ENCODE measurements around the gene LDLRAD3.

DNA sequence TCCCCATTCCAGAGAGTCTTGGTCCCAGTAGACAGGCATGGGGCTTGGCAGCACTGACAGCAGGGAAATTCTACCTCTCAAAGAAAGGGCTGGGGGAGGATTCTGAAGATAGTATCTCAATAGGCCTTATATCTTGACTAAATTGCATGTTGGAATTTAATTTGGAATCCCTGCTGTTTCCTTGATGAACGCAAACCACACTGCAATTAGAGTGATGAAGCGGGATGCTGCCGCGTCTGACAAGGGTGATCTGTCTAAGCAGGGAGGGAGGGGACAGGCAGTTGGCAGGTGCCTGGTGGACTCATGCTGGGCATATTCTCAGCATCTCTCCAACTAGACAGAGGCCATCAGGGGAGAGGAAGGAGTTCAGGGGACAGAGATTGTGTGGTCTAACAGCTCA is 296.9 kb downstream of the LDLRAD3 start:
- no peak for TF ChIP-seq EZH2 (IDR thresholded peaks at IDR 0.05; ENCODE audit: low read length, unreplicated experiment)
- TF ChIP-seq, protein P1, sequence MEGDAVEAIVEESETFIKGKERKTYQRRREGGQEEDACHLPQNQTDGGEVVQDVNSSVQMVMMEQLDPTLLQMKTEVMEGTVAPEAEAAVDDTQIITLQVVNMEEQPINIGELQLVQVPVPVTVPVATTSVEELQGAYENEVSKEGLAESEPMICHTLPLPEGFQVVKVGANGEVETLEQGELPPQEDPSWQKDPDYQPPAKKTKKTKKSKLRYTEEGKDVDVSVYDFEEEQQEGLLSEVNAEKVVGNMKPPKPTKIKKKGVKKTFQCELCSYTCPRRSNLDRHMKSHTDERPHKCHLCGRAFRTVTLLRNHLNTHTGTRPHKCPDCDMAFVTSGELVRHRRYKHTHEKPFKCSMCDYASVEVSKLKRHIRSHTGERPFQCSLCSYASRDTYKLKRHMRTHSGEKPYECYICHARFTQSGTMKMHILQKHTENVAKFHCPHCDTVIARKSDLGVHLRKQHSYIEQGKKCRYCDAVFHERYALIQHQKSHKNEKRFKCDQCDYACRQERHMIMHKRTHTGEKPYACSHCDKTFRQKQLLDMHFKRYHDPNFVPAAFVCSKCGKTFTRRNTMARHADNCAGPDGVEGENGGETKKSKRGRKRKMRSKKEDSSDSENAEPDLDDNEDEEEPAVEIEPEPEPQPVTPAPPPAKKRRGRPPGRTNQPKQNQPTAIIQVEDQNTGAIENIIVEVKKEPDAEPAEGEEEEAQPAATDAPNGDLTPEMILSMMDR (conservative IDR thresholded peaks at IDR 0.05; ENCODE audit: low read depth, low read length), result no peak
- TF ChIP-seq EZH2phosphoT487 (IDR thresholded peaks at IDR 0.05; ENCODE audit: borderline replicate concordance, low read length), result no peak

All from PC-3 (cell line).